HUES48 (cell line): Measurements from ENCODE around the gene HTR3E.
"Not testable (repeated sequence)": the region's sequence is repeated elsewhere in the genome, so short reads cannot be mapped to it uniquely, and the experiment has no call there.

Source experiments
- H3K27ac ChIP-seq: one replicate; pipeline ENCODE4 v1.7.0; 2013; ENCODE audit warnings: low read depth, low read length, inconsistent platforms
- H3K27me3 ChIP-seq: 2 replicates; pipeline ENCODE4 v1.6.1; 2013; ENCODE audit warnings: mild to moderate bottlenecking, low read length; ENCODE audit not compliant: control insufficient read depth, insufficient read depth
- H3K36me3 ChIP-seq: 2 replicates; pipeline ENCODE4 v1.6.1; 2013; ENCODE audit warnings: low read length; ENCODE audit not compliant: control insufficient read depth, insufficient read depth
- H3K4me1 ChIP-seq: 2 replicates; pipeline ENCODE4 v1.6.1; 2013; ENCODE audit warnings: mild to moderate bottlenecking, low read length; ENCODE audit not compliant: control insufficient read depth, insufficient read depth
- H3K4me3 ChIP-seq: 2 replicates; pipeline ENCODE4 v1.5.1; 2013; ENCODE audit warnings: mild to moderate bottlenecking, low read depth, low read length
- H3K9ac ChIP-seq: 2 replicates; pipeline ENCODE4 v1.6.1; 2013; ENCODE audit warnings: mild to moderate bottlenecking, low read depth, low read length, moderate library complexity
- H3K9me3 ChIP-seq: 2 replicates; pipeline ENCODE4 v1.6.1; 2013; ENCODE audit warnings: low read length; ENCODE audit not compliant: control insufficient read depth, insufficient read depth

Gene HTR3E

DNA sequence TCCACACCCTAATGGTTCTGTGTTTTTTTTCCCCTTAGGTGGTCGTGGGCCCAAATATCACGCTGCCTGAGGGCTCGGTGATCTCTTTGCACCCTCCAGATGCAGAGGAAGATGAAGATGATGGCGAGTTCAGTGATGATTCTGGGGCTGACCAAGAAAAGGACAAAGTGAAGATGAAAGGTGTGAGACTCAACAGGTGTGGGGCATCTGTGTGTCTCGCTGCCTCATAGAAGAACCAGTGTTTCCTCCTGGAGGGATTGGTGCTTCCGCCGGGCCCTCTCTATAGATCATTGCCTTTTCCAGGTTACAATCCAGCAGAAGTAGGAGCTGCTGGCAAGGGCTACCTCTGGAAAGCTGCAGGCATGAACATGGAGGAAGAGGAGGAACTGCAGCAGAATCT is 45.3 kb downstream of the HTR3E start:
- Histone ChIP-seq H3K9ac (no peak overlapping the region), H3K36me3 (peaks cover 72% of the 10 kb centered on the region), H3K4me3 (no peak overlapping the region), H3K27me3 (no peaks in the 10 kb centered on the region), H3K9me3 (no peaks in the 10 kb centered on the region), H3K27ac (no peak overlapping the region), H3K4me1 (no peaks in the 10 kb centered on the region)

DNA sequence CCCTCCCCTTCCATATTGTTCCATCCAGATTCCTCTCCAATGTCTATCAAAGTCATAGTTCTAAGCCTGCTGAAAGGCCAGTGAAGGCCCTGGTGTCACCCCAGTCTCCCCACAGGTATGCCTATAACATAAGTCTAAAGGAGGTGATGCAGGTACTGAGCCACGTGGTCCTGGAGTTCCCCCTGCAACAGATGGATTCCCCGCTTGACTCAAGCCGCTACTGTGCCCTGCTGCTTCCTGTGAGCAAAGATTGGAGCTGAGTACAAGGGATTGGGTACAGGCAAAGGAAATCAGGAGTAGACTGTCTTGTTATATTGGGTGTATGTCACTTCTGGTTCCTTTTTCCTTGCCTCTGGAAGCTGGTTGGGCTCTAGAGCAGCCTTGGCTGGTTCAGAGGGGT is 46.5 kb downstream of the HTR3E start:
- H3K9ac ChIP-seq = no peak overlapping the region
- H3K4me1 ChIP-seq = no peaks in the 10 kb centered on the region
- H3K9me3 ChIP-seq = no peaks in the 10 kb centered on the region
- H3K4me3 ChIP-seq = no peak overlapping the region
- peaks cover 64% of the 10 kb centered on the region for H3K36me3 ChIP-seq
- no peak overlapping the region for H3K27ac ChIP-seq
- H3K27me3 ChIP-seq = no peaks in the 10 kb centered on the region

DNA sequence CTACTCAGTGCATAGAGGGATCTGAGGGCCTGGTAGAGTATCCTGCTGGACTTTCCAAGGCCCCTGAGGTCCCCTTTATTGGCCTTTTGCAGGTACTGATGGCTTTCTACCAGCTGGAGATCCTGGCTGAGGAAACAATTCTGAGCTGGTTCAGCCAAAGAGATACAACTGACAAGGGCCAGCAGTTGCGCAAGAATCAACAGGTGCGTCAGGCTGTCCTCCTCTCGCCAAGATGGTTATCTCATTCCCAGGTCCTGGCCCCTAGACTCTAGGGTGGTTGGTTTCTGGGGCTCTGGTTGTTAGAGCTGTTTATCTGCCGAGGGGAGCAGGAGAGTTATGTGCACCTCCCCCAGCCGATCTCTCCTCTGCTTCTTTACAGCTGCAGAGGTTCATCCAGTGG is 47.6 kb downstream of the HTR3E start:
- Histone ChIP-seq H3K27ac (no peak overlapping the region), H3K4me1 (no peaks in the 10 kb centered on the region), H3K4me3 (no peak overlapping the region), H3K9me3 (no peaks in the 10 kb centered on the region), H3K36me3 (peaks cover 60% of the 10 kb centered on the region), H3K27me3 (no peaks in the 10 kb centered on the region), H3K9ac (no peak overlapping the region)

DNA sequence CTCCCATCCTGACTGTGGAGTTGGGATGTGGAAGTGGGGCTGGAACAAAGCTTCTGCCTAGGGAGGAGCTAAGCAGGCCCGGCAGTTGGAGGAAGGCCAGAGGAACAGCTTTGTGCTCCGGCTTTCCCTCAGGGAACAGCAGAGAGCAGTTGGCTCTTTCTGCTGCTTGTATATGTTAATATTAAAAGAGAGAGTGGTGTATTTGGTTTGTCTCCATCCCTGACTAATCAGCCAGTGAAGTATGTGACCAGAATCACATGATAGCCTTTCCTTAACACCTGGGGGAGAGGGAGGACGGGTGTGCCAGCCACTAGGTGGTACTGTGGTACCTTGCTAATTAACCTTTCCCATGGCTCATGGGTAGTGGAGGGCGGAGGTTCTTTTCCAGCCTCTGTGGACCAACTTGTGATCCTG is 48.3 kb downstream of the HTR3E start:
- no peaks in the 10 kb centered on the region for H3K27me3 ChIP-seq
- no peaks in the 10 kb centered on the region for H3K4me1 ChIP-seq
- peaks cover 57% of the 10 kb centered on the region for H3K36me3 ChIP-seq
- no peak overlapping the region for H3K9ac ChIP-seq
- no peaks in the 10 kb centered on the region for H3K9me3 ChIP-seq
- H3K27ac ChIP-seq = peak overlapping the region; percentile 8
- H3K4me3 ChIP-seq = no peak overlapping the region

DNA sequence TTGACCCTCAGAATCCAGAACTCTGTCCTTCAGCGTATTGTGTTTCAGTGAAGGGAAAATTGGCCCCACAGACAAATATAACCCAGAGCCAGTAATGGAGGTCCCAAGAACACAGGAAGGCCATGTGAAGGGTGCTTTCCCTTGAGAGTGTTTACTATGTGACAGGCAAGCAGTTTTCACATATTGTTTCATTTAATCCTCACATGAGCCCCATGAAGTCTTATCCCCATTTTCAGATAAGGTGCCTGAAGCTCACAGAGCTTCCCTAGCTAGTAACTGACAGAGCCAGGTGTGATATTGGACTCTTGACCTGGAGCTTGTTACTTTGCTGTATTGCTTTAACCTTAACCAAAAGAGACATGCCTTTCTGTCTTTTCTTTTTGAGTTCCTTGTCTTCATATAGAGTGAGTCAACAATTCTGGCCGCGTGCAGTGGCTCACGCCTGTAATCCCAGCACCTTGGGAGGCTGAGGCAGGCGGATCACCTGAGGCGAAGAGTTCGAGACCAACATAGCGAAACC is 48.9 kb downstream of the HTR3E start:
- no peaks in the 10 kb centered on the region for H3K27me3 ChIP-seq
- H3K27ac ChIP-seq = no peak overlapping the region
- H3K4me1 ChIP-seq = no peaks in the 10 kb centered on the region
- H3K9ac ChIP-seq = no peak overlapping the region
- H3K4me3 ChIP-seq = no peak overlapping the region
- H3K9me3 ChIP-seq = no peaks in the 10 kb centered on the region
- H3K36me3 ChIP-seq = peaks cover 50% of the 10 kb centered on the region

DNA sequence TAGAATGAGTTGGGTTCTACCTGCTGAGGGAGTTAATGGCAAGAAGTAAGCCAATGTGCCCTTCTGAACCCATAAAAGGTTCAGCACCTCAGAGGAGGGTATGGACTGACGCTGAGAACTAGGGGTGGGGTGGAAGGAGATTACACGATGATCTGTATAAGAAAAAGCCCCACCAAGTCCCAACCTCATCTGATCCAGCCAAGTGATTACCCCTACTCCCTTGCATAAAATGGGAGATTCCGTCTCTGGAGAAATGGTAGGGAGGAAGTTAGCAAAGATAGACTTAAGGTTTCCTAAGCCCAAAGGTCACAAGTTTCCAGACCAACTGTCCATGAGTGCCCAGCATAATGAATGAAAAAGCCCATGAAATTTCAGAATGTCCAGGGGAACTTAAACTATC is 51.2 kb downstream of the HTR3E start:
- Histone ChIP-seq H3K27me3 (no peaks in the 10 kb centered on the region), H3K4me3 (no peak overlapping the region), H3K9ac (no peak overlapping the region), H3K9me3 (no peaks in the 10 kb centered on the region), H3K4me1 (no peaks in the 10 kb centered on the region), H3K27ac (no peak overlapping the region), H3K36me3 (peaks cover 28% of the 10 kb centered on the region)

DNA sequence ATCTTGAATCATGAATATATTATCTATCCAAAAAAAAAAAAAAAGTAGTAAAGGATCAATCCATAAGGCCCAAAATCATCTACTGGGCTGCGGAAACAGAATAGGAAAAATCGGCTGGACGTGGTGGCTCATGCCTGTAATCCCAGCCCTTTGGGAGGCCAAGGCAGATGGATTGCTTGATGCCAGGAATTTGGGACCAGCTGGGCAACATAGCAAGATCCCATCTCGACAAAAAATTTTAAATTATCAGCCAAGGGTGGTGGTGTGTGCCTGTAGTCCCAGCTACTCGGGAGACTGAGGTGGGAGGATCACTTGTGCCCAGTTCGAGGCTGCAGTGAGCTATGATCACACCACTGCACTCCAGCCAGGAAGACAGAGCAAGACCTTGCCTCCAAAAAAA is 52.3 kb downstream of the HTR3E start:
- Histone ChIP-seq H3K4me1 (no peaks in the 10 kb centered on the region), H3K9me3 (no peaks in the 10 kb centered on the region), H3K27ac (no peak overlapping the region), H3K9ac (no peak overlapping the region), H3K4me3 (no peak overlapping the region), H3K36me3 (peaks cover 17% of the 10 kb centered on the region), H3K27me3 (no peaks in the 10 kb centered on the region)

DNA sequence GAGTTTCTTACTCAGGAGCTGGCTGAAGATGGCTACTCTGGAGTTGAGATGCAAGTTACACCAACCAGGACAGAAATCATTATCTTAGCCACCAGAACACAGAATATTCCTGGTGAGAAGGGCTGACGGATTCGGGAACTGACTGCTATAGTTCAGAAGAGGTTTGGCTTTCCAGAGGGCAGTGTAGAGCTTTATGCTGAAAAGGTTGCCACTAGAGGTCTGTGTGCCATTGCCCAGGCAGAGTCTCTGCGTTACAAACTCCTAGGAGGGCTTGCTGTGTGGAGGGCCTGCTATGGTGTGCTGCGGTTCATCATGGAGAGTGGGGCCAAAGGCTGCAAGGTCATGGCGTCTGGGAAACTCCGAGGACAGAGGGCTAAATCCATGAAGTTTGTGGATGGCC is 52.9 kb downstream of the HTR3E start:
- not testable (repeated sequence) for H3K9me3 ChIP-seq, H3K9ac ChIP-seq, H3K27me3 ChIP-seq, H3K4me3 ChIP-seq, H3K4me1 ChIP-seq, H3K27ac ChIP-seq
- peaks cover 11% of the 10 kb centered on the region for H3K36me3 ChIP-seq

DNA sequence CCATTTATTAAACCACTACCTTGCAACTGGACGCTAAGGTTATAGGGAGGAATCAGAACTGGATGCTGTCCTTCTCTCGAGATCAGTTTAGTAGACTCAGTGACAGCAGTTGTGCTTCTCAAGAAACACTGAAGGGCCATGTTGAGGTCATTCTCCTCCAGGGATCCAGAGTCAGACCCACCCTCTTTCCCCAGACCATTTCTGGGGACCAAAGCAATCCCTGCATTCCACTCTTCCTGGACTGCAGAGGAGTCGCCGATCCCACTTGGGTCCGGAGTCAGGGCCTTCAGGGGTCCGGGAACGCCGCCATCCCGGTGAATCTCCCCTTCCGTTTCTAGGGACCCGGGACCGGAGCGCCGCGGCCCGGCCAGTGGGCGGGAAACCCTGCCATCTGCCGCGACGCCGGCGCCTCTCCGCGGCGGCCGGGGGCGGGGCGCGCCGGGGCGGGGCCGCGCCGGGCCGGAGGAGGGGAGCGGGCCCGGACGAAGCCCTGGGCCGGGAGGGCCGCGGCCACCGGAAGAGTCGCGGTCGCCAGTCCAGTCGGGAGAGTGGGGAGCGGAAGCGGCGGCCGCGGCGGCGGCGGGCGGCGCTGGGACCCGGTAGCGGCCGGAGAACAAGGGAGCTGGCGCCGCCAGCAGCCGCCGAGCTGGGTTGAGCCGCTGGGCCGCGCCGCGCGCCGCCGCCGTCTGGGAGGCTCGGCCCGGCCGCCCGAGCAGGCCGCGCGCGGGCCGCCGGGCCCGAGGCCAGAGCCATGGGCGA is 58.2 kb downstream of the HTR3E start, which contains the start of gene DVL3:
TSS of gene DVL3 (plus strand) at position 493 of the 759 bp plus-strand sequence. CDS start at position 752, 259 bp downstream.
- H3K4me3 ChIP-seq = peak within 1 kb of the TSS; percentile 97
- H3K36me3 ChIP-seq = no peaks in the 10 kb centered on the region
- peak within 1 kb of the TSS; percentile 93 for H3K27ac ChIP-seq
- peak within 1 kb of the TSS; percentile 43 for H3K9ac ChIP-seq
- H3K27me3 ChIP-seq = no peaks in the 10 kb centered on the region
- H3K4me1 ChIP-seq = peaks cover 9% of the 10 kb centered on the region
- no peaks in the 10 kb centered on the region for H3K9me3 ChIP-seq

DNA sequence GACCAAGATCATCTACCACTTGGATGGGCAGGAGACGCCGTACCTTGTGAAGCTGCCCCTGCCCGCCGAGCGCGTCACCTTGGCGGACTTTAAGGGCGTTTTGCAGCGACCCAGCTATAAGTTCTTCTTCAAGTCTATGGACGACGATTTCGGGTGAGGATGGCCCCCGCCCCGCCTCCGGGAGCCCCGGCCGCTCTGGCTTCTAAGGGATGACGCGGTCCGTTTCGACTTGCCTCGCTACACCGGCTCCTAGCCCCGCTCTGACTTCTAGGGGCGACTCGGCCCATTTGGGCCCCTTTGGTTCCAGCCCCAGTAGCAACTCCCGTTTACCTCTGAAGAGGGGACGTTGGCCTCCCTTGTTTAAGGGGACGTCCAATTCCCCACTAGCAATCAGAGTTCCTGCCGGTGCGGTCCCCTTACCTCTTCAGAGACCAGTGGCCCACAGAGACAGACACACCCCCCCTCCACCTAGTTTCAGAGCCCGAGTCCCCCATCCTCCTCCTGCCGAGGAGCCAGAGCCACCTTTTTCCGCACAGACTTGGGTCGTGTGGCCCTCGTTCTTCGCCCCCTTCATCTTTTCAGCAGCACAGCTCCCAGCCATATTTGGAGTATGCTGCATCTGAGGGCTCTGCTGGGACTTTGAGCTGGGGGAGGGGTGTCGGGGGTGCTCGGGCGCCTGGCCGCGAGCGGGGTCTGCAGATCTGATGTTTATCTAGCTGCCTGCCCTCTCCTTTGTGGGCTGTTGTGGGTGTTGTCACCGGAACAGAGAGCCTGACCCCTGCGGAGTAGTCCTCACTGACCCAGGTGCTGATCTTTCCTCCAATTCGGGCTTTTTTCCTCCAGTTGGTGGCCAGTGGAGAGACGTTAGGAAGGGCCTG is 59.0 kb downstream of the HTR3E start:
- H3K4me3 ChIP-seq = peak overlapping the region; percentile 97
- H3K36me3 ChIP-seq = no peaks in the 10 kb centered on the region
- no peaks in the 10 kb centered on the region for H3K27me3 ChIP-seq
- H3K9ac ChIP-seq = peak overlapping the region; percentile 40
- peak overlapping the region; percentile 93 for H3K27ac ChIP-seq
- no peaks in the 10 kb centered on the region for H3K9me3 ChIP-seq
- H3K4me1 ChIP-seq = peaks cover 9% of the 10 kb centered on the region

DNA sequence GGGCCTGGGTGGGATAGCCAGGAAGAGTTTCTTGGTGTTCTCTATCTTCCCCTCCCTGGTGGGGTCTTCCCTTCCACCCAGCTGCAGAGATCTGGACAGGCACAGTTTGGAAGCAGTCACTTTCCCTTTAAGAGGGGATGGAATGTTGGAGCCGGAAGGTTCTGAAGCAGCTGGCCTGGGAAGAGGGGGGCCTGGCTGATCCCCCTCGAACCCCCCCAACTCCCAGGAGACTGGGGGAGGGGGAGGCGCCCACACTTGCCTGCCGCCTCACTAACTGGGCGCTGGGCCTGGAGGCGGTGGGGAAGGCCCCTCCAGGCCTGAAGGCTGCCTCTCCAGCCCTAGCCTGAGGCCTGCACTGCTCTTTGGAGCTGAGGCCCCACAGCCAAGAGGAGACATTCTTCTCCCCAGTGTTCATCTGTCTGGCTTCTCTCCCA is 59.7 kb downstream of the HTR3E start:
- Histone ChIP-seq H3K4me3 (peak overlapping the region; percentile 97), H3K9ac (peak overlapping the region; percentile 39), H3K27me3 (no peaks in the 10 kb centered on the region), H3K9me3 (no peaks in the 10 kb centered on the region), H3K27ac (peak overlapping the region; percentile 93), H3K4me1 (peaks cover 9% of the 10 kb centered on the region), H3K36me3 (no peaks in the 10 kb centered on the region)
